HEK293 (cell line): Measurements from ENCODE around the gene FBXO10.

Source experiments
- KLF8 ChIP-seq: fragments of 450-650 bp; formaldehyde crosslinking; IDR thresholded peaks from 2 replicates; pipeline ENCODE4 v1.5.1; 2016; ENCODE audit warnings: missing biosample characterization, missing genetic modification characterization
- REST ChIP-seq: fragments of 450-650 bp; formaldehyde crosslinking; IDR thresholded peaks from 2 replicates; pipeline ENCODE4 v1.5.1; 2016; ENCODE audit warnings: missing biosample characterization, missing genetic modification characterization
- TCF7L2 ChIP-seq: IDR thresholded peaks from 2 replicates; pipeline ENCODE4 v1.6.1; 2011; ENCODE audit warnings: low read depth, mild to moderate bottlenecking, inconsistent platforms, low read length, moderate library complexity, borderline replicate concordance
- YY1 ChIP-seq: fragments of 450-650 bp; formaldehyde crosslinking; IDR thresholded peaks from 2 replicates; pipeline ENCODE4 v1.5.1; 2018; ENCODE audit warnings: missing biosample characterization, missing genetic modification characterization
- TF ChIP-seq, protein P1 (sequence below): fragments of 450-650 bp; formaldehyde crosslinking; IDR thresholded peaks from 2 replicates; pipeline ENCODE4 v1.5.1; 2016; ENCODE audit warnings: missing biosample characterization, missing genetic modification characterization

DNA sequence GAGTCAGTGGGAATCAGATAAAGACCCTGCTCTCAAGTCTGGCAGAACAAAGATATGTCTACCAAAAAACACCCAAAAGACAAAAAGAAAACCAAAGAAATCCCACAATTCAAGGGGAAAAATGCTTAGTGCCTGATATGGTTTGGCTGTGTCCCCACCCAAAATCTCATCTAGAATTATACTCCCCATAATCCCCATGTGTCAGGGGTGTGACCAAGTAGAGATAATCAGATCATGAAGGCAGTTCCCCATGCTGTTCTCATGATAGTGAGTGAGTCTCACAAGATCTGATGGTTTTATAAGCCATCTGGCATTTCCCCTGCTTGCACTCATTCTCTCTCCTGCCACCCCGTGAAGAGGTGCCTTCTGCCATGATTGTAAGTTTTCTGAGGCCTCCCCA is 13.4 kb downstream of the FBXO10 start:
- TF ChIP-seq YY1 (no peak), REST (no peak), KLF8 (tag by site-specific recombination) (no peak), TCF7L2 (no peak)
- TF ChIP-seq, protein P1, sequence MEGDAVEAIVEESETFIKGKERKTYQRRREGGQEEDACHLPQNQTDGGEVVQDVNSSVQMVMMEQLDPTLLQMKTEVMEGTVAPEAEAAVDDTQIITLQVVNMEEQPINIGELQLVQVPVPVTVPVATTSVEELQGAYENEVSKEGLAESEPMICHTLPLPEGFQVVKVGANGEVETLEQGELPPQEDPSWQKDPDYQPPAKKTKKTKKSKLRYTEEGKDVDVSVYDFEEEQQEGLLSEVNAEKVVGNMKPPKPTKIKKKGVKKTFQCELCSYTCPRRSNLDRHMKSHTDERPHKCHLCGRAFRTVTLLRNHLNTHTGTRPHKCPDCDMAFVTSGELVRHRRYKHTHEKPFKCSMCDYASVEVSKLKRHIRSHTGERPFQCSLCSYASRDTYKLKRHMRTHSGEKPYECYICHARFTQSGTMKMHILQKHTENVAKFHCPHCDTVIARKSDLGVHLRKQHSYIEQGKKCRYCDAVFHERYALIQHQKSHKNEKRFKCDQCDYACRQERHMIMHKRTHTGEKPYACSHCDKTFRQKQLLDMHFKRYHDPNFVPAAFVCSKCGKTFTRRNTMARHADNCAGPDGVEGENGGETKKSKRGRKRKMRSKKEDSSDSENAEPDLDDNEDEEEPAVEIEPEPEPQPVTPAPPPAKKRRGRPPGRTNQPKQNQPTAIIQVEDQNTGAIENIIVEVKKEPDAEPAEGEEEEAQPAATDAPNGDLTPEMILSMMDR = no peak
